GM18951 (cell line): ENCODE results near the gene PLEKHA4.
"Not testable (repeated sequence)": the region's sequence is repeated elsewhere in the genome, so short reads cannot be mapped to it uniquely, and the experiment has no call there.

Source experiments
- POLR2A ChIP-seq: IDR thresholded peaks from 4 replicates; pipeline ENCODE4 v1.6.1; 2011; ENCODE audit warnings: mild to moderate bottlenecking; ENCODE audit not compliant: insufficient read length, insufficient read depth; ENCODE audit errors: extremely low read depth
- in situ Hi-C: fragments of 300-500 bp; cut with MboI; formaldehyde crosslinking; loops from one replicate; pipeline ENCODE4 v1.12.0; 2022; ENCODE audit warnings: low sequenced_read_pairs, mixed read lengths, inconsistent platforms; ENCODE audit not compliant: unreplicated experiment

Gene PLEKHA4

GRCh38 chr19:48878196-48879024, 10.0 kb upstream of the PLEKHA4 start:
- in situ Hi-C loops, result no loop called here
- TF ChIP-seq POLR2A, result no peak

DNA sequence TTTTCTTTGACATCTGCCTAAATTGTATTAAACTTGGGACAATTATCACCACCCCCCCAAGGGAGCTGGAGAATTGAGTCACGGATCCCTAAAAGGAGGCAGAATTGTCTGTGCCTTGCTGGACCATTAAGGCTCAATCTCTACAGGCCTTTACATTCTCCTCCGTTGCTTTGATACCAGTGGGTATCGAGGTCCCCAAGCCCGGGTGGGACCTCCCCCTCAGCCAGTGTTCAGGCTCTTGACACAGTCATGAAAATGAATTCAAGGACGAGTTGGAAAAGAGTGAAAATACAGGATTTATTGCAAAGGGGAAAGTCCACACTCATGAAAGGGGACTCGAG, 9.4 kb upstream of the PLEKHA4 start:
- in situ Hi-C loops, result no loop called here
- TF ChIP-seq POLR2A, result no peak

- in situ Hi-C loops, result not testable (repeated sequence)
Observed at GRCh38 chr19:48876043-48876981, 7.9 kb upstream of the PLEKHA4 start.

GRCh38 chr19:48874303-48875135, 6.1 kb upstream of the PLEKHA4 start:
- in situ Hi-C loops, result no loop called here
- no peak for TF ChIP-seq POLR2A

More at GRCh38 chr19:48876043-48876981, 7.9 kb upstream of the PLEKHA4 start:
- TF ChIP-seq POLR2A, result peak; percentile 19

GRCh38 chr19:48873476-48874302, 5.3 kb upstream of the PLEKHA4 start:
- peak; percentile 14 for TF ChIP-seq POLR2A
- in situ Hi-C loops, result no loop called here

DNA sequence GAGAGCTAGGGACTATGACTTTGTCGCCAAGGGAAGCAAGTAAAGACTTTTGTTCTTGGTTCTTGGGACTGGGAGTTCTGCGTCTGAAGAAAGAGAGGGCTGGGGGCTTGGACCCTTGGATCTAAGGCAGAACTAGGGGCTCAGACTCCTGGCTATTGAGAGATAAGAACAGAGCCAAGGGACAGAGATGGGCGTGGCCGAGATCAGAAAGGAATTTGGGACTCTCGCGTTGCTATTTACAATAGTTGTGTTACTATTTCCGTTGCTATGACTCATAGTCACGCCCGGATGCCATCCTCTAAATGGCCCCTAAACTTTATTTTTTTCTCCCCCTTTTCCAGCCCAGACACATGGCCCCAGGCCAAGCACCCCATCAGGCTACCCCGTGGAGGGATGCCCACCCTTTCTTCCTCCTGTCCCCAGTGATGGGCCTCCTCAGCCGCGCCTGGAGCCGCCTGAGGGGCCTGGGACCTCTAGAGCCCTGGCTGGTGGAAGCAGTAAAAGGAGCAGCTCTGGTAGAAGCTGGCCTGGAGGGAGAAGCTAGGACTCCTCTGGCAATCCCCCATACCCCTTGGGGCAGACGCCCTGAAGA, 4.6 kb upstream of the PLEKHA4 start:
- in situ Hi-C loops, result no loop called here
- no peak for TF ChIP-seq POLR2A

- peak; percentile 100 for TF ChIP-seq POLR2A
- in situ Hi-C loops, result no loop called here
Observed at GRCh38 chr19:48872182-48872883, 3.9 kb upstream of the PLEKHA4 start, which contains the start of gene PPP1R15A. Gene PPP1R15A (plus strand): TSS chr19:48872421. CDS start chr19:48873234, 813 bp downstream.

DNA sequence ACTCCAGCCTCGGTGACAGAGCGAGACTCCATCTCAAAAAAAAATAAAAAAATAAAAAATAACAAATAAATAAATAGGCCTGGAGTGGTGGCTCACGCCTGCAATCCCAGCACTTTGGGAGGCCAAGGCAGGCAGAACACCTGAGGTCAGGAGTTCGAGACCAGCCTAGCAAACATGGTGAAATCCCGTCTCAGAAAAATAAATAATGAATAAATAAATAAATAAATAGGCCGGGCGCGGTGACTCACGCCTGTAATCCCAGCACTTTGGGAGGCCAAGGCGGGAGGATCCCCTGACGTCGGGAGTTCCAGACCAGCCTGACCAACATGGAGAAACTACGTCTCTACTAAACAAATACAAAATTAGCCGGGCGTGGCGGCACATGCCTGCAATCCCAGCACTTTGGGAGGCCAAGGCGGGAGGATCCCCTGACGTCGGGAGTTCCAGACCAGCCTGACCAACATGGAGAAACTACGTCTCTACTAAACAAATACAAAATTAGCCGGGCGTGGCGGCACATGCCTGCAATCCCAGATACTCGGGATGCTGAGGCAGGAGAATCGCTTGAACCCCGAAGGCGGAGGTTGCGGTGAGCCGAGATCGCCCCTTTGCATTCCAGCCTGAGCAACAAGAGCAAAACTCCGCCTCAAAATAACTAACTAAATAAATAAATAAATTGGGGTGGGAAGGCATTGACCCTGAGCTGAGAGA, 3.2 kb upstream of the PLEKHA4 start:
- in situ Hi-C loops, result not testable (repeated sequence)

DNA sequence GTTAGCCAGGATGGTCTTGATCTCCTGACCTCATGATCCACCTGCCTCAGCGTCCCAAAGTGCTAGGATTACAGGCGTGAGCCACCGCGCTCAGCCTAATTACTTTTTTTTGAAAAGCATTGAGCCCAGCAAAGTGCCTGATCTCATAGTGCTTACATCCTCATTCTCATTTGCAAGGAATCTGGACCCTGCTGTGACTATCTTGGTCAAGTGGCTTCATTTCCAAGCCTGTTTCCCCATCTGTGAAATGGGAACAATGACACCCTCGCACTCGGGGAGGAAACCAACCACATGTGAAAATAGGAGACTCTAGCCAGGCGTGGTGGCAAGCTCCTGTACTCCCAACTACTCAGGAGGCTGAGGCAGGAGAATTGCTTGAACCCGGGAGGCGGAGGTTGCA, 1.6 kb upstream of the PLEKHA4 start:
- TF ChIP-seq POLR2A, result no peak
- in situ Hi-C loops, result no loop called here

- in situ Hi-C loops, result no loop called here
- TF ChIP-seq POLR2A, result no peak
Observed at GRCh38 chr19:48867746-48868113, 687 bp downstream of the PLEKHA4 start.
